ENCODE results near the gene UMODL1. TPM values are rescaled to one million over a fixed set of nuclear protein-coding genes. Genes with fewer than 3 reads are reported as not detected.

Gene UMODL1
- polyA plus RNA-seq, 3 donors = not detected

GRCh38 chr21:42088658-42089057 is 17.5 kb downstream of the UMODL1 start:
- WGBS, 3 donors = 77 to 92% (median 81%) methylated on average over 5 of the region's 5 CpGs
- no peak overlapping the region for H3K27ac ChIP-seq (ENCODE audit: low read depth, low read length)

GRCh38 chr21:42089093-42089631 is 18.0 kb downstream of the UMODL1 start:
- WGBS, 3 donors = 65 to 76% (median 68%) methylated on average over 12 of the region's 12 CpGs
- no peak overlapping the region for H3K27ac ChIP-seq (ENCODE audit: low read depth, low read length)

- WGBS, 3 donors = 92 to 95% (median 92%) methylated on average over 21 of the region's 21 CpGs
- H3K27ac ChIP-seq (ENCODE audit: low read depth, low read length) = no peak overlapping the region
Observed at GRCh38 chr21:42089665-42090310, 18.7 kb downstream of the UMODL1 start.

- WGBS, 3 donors = 39 to 51% (median 51%) methylated on average over 14 of the region's 14 CpGs
- H3K27ac ChIP-seq (ENCODE audit: low read depth, low read length) = no peak overlapping the region
Observed at GRCh38 chr21:42091899-42092508, 20.9 kb downstream of the UMODL1 start.

GRCh38 chr21:42092771-42093170 is 21.7 kb downstream of the UMODL1 start:
- 68 to 72% (median 70%) methylated on average over 8 of the region's 8 CpGs for WGBS, 3 donors
- no peak overlapping the region for H3K27ac ChIP-seq (ENCODE audit: low read depth, low read length)

GRCh38 chr21:42093186-42093585 is 22.1 kb downstream of the UMODL1 start:
- H3K27ac ChIP-seq (ENCODE audit: low read depth, low read length) = no peak overlapping the region
- 90 to 94% (median 91%) methylated on average over 9 of the region's 9 CpGs for WGBS, 3 donors

- 66 to 77% (median 75%) methylated on average over 15 of the region's 15 CpGs for WGBS, 3 donors
- no peak overlapping the region for H3K27ac ChIP-seq (ENCODE audit: low read depth, low read length)
Observed at GRCh38 chr21:42093991-42094421, 22.9 kb downstream of the UMODL1 start.

- H3K27ac ChIP-seq (ENCODE audit: low read depth, low read length) = no peak overlapping the region
- 97 to 99% (median 99%) methylated on average over 6 of the region's 6 CpGs for WGBS, 3 donors
Observed at GRCh38 chr21:42094811-42095210, 23.7 kb downstream of the UMODL1 start.

- WGBS, 3 donors = 94 to 100% (median 98%) methylated on average over 2 of the region's 2 CpGs
- H3K27ac ChIP-seq (ENCODE audit: low read depth, low read length) = no peak overlapping the region
Observed at GRCh38 chr21:42095581-42095980, 24.5 kb downstream of the UMODL1 start.

- no peak overlapping the region for H3K27ac ChIP-seq (ENCODE audit: low read depth, low read length)
- WGBS, 3 donors = 68 to 73% (median 69%) methylated on average over 10 of the region's 10 CpGs
Observed at GRCh38 chr21:42096566-42096965, 25.4 kb downstream of the UMODL1 start.

GRCh38 chr21:42097274-42097673 is 26.2 kb downstream of the UMODL1 start:
- H3K27ac ChIP-seq (ENCODE audit: low read depth, low read length) = no peak overlapping the region
- WGBS, 3 donors = 74 to 86% (median 83%) methylated on average over 3 of the region's 3 CpGs

- H3K27ac ChIP-seq (ENCODE audit: low read depth, low read length) = no peak overlapping the region
- 23 to 69% (median 35%) methylated on average over 8 of the region's 8 CpGs for WGBS, 3 donors
Observed at GRCh38 chr21:42097860-42098454, 26.8 kb downstream of the UMODL1 start.

- WGBS, 3 donors = 85 to 93% (median 89%) methylated on average over 20 to 21 of the region's 21 CpGs
- H3K27ac ChIP-seq (ENCODE audit: low read depth, low read length) = no peak overlapping the region
Observed at GRCh38 chr21:42098957-42099505, 27.9 kb downstream of the UMODL1 start.

- 88 to 92% (median 91%) methylated on average over 14 of the region's 14 CpGs for WGBS, 3 donors
- H3K27ac ChIP-seq (ENCODE audit: low read depth, low read length) = no peak overlapping the region
Observed at GRCh38 chr21:42101246-42101645, 30.1 kb downstream of the UMODL1 start.

GRCh38 chr21:42102076-42102475 is 31.0 kb downstream of the UMODL1 start:
- no peak overlapping the region for H3K27ac ChIP-seq (ENCODE audit: low read depth, low read length)
- WGBS, 3 donors = 66 to 81% (median 76%) methylated on average over 6 of the region's 6 CpGs

GRCh38 chr21:42102526-42102925 is 31.4 kb downstream of the UMODL1 start:
- 82 to 88% (median 85%) methylated on average over 5 of the region's 5 CpGs for WGBS, 3 donors
- no peak overlapping the region for H3K27ac ChIP-seq (ENCODE audit: low read depth, low read length)

- H3K27ac ChIP-seq (ENCODE audit: low read depth, low read length) = no peak overlapping the region
- WGBS, 3 donors = 22 to 76% (median 65%) methylated on average over 1 of the region's 1 CpG
Observed at GRCh38 chr21:42102991-42103390, 31.9 kb downstream of the UMODL1 start.

- 90 to 93% (median 91%) methylated on average over 13 of the region's 13 CpGs for WGBS, 3 donors
- no peak overlapping the region for H3K27ac ChIP-seq (ENCODE audit: low read depth, low read length)
Observed at GRCh38 chr21:42103843-42104242, 32.7 kb downstream of the UMODL1 start.

Measured in adipose tissue (tissue), 3 donors.